ENCODE measurements around the gene SFTPB.
"Not testable (repeated sequence)": the region's sequence is repeated elsewhere in the genome, so short reads cannot be mapped to it uniquely, and the experiment has no call there.

Gene SFTPB

GRCh38 chr2:85675866-85676548, 8.0 kb upstream of the SFTPB start:
- TF ChIP-seq CTCF (IDR thresholded peaks at IDR 0.05; ENCODE audit: insufficient read depth, missing control alignments), result no peak
- DNase-seq (ENCODE audit: insufficient read length, low spot score) (no peak), FAIRE-seq (no peak)

GRCh38 chr2:85675427-85675826, 7.4 kb upstream of the SFTPB start:
- TF ChIP-seq CTCF (IDR thresholded peaks at IDR 0.05; ENCODE audit: insufficient read depth, missing control alignments), result no peak
- DNase-seq (ENCODE audit: insufficient read length, low spot score) (no peak), FAIRE-seq (no peak)

- DNase-seq (ENCODE audit: insufficient read length, low spot score) (no peak), FAIRE-seq (no peak)
- TF ChIP-seq CTCF (IDR thresholded peaks at IDR 0.05; ENCODE audit: insufficient read depth, missing control alignments), result no peak
These were observed 6.4 kb upstream of the SFTPB start for GRCh38 chr2:85674417-85674816.

GRCh38 chr2:85673716-85674375, 5.8 kb upstream of the SFTPB start:
- DNase-seq (ENCODE audit: insufficient read length, low spot score), result no peak
- FAIRE-seq, result no peak
- no peak for TF ChIP-seq CTCF (IDR thresholded peaks at IDR 0.05; ENCODE audit: insufficient read depth, missing control alignments)

- TF ChIP-seq CTCF (IDR thresholded peaks at IDR 0.05; ENCODE audit: insufficient read depth, missing control alignments), result no peak
- no peak for FAIRE-seq
- DNase-seq (ENCODE audit: insufficient read length, low spot score), result no peak
These were observed 4.5 kb upstream of the SFTPB start for GRCh38 chr2:85672456-85672855.

GRCh38 chr2:85670416-85670815, 2.4 kb upstream of the SFTPB start:
- not testable (repeated sequence) for FAIRE-seq; DNase-seq (ENCODE audit: insufficient read length, low spot score)

GRCh38 chr2:85669549-85669948, 1.6 kb upstream of the SFTPB start:
- DNase-seq (ENCODE audit: insufficient read length, low spot score) (no peak), FAIRE-seq (no peak)
- TF ChIP-seq CTCF (IDR thresholded peaks at IDR 0.05; ENCODE audit: insufficient read depth, missing control alignments), result no peak
